Keratinocyte (primary cell): ENCODE results near the gene SP4.

Experiments used
- EZH2 ChIP-seq: IDR thresholded peaks from one replicate; pipeline ENCODE4 v1.6.1; 2012; ENCODE audit warnings: inconsistent platforms, mild to moderate bottlenecking, low read length, moderate library complexity
- TF ChIP-seq, protein P1 (sequence below), 3 experiments: IDR thresholded peaks in 1 of 3; conservative IDR thresholded peaks in 1 of 3; optimal IDR thresholded peaks in 1 of 3; 2 replicates in 2 of 3; 3 replicates in 1 of 3; pipeline versions ENCODE3 to v1.5.1; 2011; ENCODE audit warnings: low read length in 3 of 3, mild to moderate bottlenecking in 3 of 3, moderate library complexity in 2 of 3, control low read depth in 1 of 3, inconsistent platforms in 1 of 3; ENCODE audit not compliant: insufficient read depth in 2 of 3; ENCODE audit errors: extremely low read depth in 1 of 3

DNA sequence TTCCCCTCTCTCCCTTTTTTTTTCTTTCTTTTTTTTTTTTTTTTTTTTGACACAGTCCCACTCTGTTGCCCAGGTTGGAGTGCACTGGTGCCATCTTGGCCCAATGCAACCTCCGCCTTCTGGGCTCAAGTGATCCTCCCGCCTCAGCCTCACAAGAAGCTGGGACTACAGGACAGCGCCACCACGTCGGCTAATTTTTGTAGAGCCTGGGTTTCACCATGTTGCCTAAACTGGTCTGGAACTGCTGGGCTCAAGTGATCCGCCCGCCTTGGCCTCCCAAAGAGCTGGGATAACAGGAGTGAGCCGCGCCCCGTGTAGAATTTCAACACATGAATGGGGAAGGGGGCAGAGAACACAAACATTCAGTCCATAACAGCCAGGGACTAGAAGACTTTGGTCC is 2.6 kb upstream of the SP4 start:
- TF ChIP-seq, protein P1, sequence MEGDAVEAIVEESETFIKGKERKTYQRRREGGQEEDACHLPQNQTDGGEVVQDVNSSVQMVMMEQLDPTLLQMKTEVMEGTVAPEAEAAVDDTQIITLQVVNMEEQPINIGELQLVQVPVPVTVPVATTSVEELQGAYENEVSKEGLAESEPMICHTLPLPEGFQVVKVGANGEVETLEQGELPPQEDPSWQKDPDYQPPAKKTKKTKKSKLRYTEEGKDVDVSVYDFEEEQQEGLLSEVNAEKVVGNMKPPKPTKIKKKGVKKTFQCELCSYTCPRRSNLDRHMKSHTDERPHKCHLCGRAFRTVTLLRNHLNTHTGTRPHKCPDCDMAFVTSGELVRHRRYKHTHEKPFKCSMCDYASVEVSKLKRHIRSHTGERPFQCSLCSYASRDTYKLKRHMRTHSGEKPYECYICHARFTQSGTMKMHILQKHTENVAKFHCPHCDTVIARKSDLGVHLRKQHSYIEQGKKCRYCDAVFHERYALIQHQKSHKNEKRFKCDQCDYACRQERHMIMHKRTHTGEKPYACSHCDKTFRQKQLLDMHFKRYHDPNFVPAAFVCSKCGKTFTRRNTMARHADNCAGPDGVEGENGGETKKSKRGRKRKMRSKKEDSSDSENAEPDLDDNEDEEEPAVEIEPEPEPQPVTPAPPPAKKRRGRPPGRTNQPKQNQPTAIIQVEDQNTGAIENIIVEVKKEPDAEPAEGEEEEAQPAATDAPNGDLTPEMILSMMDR (optimal IDR thresholded peaks at IDR 0.05 in 1 of 3, IDR thresholded peaks at IDR 0.05 in 1 of 3, conservative IDR thresholded peaks at IDR 0.05 in 1 of 3; ENCODE audit: extremely low read depth in 1 of 3, insufficient read depth in 2 of 3, low read length in 3 of 3) = no peak
- TF ChIP-seq EZH2 = no peak
